MV-4-11 (cell line): ENCODE data around the gene CXCL3.
"Not testable (repeated sequence)": the region's sequence is repeated elsewhere in the genome, so short reads cannot be mapped to it uniquely, and the experiment has no call there.

Source experiments
- DNase-seq: peaks from one replicate; lab custom pipeline; 2025; lab: John Stamatoyannopoulos, UW

CXCL3 gene

DNA sequence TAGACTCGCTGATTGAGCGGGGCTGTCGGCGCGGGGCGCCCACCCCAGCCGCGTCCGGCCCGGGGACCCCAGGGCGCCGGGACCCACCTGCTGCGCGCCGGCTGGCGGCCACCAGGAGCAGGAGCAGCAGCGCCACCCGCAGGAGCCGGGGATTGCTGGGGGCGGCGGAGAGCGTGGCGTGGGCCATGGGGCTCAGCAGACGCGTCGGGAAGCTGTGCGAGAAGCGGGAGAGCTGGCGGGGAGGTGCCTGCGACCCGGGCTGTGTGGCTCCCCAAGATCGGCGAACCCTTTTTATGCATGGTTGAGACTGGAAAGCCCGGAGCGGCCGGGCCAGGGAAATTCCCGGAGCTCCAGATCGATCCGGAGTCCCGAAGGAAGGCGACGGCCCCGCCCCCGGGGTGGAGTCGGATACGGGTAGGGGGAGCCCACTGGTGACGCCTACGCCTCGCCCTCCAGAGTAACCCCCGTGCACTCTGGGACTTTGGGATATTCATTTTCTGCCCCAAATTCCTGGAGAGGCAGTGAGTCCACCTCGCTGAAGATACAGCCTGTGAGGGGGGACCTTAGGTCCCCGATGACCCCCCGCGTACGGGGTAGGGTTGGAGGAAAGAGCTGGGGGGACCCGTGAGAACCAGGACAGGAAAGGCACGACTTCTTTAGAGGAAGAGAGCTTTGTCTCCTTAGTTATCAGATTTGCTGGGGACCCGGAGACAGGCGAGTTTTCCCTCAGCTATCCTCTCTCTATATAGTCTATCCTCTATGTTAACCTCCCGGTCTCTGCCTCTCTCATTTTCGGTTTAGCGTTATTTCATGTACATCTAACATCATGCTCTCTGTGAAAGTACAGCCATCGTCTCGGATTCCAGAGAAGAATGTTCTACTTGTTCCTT, at the start of gene CXCL3:
Gene CXCL3 (minus strand): TSS at position 265 of the 890 bp plus-strand sequence. CDS start 78 bp downstream, at position 187.
- no peak for DNase-seq

- no peak for DNase-seq
Observed at GRCh38 chr4:74087481-74087880, 49.0 kb upstream of the CXCL3 start.

GRCh38 chr4:74085669-74086068, 47.2 kb upstream of the CXCL3 start:
- peak; percentile 42 for DNase-seq

GRCh38 chr4:74084984-74085383, 46.5 kb upstream of the CXCL3 start:
- no peak for DNase-seq

DNA sequence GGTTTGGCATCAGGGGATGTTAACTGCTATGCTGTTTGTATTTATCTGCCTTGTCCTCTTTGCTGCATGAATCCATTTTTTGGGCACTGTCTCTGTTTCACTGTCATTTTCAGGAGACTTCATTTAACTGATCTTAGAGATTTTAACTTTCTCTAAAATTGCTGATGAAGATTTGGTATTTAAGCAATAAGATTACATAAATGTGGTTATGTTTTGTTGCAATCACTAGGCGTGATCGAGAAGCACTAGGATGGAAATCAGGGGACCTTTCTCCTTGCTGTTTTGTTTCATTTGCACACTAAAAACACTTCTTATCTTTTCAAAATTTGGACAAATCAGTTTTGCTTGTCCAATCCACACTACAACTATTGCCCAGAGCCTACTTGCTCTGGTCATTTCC, 45.1 kb upstream of the CXCL3 start:
- peak; percentile 54 for DNase-seq

DNA sequence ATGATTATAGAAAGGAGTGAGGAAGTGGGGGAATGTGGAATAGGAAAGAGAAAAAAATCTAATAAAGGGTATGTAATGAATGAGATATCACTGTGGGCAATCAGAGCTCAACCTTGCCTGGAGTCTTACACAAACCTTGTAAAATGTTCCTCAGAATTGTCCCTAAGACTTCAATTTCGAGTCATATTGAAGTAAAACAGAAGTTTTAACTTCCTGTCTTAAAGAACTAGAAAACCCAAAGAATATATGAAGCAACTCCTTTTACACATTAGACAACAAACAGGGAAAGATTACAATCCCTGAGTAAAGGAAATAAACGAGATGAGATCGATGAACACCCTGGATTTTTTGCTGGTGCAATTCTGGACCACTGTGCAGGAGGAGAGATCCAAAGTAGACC, 42.5 kb upstream of the CXCL3 start:
- DNase-seq, result no peak

- DNase-seq, result not testable (repeated sequence)
Observed at GRCh38 chr4:74080351-74080750, 41.9 kb upstream of the CXCL3 start.

DNA sequence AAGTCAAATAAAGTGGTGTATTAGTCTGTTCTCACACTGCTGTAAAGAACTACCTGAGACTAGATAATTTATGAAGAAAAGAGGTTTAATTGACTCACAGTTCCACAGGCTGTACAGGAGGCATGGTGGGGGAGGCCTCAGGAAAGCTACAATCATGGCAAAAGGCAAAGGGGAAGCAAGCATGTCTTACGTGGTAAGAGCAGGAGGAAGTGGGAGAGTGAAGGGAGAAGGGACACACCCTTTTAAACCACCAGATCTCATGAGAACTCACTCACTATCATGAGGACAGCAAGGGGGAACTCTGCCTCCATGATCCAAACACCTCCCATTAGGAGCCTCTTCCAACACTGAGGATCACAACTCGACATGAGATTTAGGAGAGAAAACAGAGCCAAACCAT, 40.5 kb upstream of the CXCL3 start:
- DNase-seq, result peak; percentile 86

DNA sequence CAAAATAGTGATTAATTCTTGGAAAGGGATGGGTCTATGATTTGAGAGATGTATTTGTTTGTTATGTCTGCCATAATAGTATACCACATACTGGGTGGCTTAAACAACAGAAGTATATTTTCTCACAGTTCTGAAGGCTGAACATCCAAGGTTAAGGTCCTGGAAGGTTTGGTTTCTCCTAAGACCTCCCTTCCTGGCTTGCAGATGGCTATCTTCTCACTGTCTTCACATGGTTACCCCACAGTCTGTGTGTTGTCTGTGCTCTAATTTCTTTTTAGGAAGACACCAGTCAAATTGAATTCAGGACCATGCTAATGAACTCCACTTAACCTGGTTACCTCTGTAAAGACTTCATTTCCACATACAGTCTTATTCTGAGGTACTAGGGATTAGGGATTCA, 34.9 kb upstream of the CXCL3 start:
- no peak for DNase-seq

GRCh38 chr4:74072739-74073138, 34.2 kb upstream of the CXCL3 start:
- peak; percentile 65 for DNase-seq

DNA sequence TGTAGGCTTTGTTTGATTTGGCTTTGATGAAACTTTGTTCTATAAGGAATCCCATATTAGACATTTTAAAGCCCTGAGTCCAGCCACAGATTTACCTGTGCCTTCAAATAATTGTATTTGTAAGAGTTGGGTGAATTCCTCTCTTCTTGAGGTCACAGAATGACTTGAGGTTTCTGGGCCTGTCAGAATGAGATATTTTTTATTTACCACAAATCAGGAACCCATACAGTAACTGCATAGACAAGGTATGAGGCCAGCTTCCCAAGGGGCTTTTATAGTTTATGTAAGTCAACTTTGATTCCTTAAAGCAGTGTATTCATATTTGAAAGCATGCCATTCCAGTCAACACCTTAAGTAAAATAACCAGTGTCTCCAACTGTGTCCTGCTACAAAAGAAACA, 29.1 kb upstream of the CXCL3 start:
- DNase-seq, result no peak

GRCh38 chr4:74066232-74066631, 27.7 kb upstream of the CXCL3 start:
- no peak for DNase-seq

DNA sequence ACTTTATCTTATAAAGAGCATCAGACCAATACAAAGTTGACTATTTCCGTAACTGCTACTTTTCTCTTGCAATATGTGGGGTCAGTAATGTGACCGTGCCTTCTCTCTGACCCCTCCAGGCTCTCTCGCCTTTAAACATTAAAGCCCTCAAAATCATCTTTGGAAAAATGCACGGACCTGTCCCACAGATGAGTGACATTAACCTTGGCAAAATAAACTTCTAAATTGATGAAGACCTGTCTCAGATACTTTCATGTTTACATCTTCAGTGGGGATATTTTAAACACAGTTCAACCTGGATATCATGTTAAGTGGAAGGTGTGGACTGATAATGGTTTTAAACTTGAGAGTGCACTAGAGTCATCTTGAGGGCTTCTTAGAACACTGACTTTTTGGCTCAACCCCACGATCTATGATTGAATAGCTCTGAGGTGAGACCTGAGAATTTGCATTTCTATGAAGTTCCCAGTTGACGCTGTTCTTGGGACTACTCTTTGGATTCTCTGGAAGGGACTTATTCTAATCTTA, 26.7 kb upstream of the CXCL3 start:
- DNase-seq, result no peak

DNA sequence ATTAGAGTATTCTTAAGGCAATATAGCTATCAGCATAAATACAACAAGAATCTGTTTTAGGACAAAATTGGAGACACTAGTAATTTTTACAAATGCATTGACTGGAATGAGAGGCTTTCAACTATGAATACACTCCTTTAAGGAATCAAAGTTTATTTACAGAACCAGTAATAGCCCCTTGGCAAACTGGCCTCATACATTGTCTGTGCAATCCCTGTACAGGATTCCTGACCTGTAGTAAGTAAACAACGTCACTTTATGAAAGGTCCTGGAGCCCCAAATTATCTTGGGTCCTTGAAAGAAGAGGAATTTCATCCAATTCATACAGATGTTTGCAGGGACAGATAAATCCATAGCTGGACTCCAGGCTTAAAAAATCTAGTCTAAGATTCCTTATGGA, 25.4 kb upstream of the CXCL3 start:
- DNase-seq, result no peak

DNA sequence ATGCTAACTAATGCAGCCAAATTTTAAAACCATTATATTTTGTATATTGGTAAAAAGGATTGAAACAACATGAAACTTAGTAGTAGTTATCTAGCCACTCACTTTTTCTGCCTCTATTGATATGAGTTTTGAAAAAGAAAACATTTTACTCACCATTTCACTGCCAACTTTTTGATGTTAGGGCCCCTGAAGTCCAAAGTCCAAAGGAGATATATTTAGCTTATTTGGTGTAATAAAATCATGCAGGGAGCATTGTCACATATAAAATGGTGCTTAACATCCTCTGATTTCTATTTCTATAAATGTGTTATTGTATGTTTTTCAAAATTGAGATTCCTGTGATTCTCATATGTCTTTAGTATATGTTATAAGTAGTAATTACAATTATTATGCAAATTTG, 24.5 kb upstream of the CXCL3 start:
- DNase-seq, result no peak

DNA sequence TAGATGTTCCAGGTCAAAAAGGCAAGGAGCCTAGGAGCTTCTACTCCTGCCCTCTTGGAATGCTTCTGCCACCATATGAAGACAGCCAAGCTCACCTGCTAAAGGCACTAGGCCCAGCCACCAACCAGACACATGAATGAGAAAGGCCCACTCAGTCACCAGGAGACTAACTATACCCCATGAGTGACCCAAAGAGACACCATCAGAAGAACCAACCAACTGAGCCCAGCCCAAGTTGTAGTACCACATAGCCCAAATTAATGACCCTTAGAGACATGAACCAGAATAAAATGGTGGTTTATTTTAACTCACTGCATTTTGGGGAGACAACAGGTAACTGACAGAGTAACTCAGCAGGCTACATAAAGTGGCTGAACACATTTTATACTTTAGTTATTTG, 22.9 kb upstream of the CXCL3 start:
- DNase-seq, result no peak

- peak; percentile 7 for DNase-seq
Observed at GRCh38 chr4:74059161-74059829, 20.8 kb upstream of the CXCL3 start.

DNA sequence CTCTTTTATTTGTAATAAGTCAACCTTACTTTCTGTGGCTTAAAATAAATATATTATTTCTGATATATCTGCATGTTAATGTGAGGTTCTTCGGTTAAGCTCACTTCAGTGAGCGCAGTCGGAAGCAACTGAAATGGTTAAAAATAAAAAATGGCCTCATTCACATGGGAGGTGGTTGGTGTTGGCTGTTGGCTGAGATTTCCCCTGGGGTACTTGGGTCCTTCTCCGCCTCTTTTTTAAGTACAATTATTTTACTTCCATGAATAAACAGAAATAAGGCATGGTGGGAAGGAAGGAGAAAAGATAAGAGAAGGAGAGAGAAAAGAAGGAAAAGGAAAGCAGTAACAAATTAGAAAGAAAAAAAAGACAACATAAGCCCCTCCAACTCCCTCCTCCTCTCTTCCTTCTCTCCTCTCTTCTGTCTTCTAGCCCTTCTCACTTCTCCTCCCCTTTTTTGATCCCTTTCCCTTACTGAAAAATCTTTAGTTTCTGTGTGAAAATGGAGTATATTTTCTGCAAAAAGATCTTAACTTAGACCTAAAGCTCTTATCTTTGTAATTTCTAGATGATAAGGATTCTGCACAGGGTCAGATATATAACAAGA, 19.7 kb upstream of the CXCL3 start:
- DNase-seq, result no peak

GRCh38 chr4:74057588-74057987, 19.1 kb upstream of the CXCL3 start:
- no peak for DNase-seq

- DNase-seq, result peak; percentile 55
Observed at GRCh38 chr4:74056858-74057562, 18.5 kb upstream of the CXCL3 start.

- peak; percentile 55 for DNase-seq
Observed at GRCh38 chr4:74056114-74056857, 17.8 kb upstream of the CXCL3 start.
